ENCODE data around the gene ZBTB7C.

ZBTB7C gene

DNA sequence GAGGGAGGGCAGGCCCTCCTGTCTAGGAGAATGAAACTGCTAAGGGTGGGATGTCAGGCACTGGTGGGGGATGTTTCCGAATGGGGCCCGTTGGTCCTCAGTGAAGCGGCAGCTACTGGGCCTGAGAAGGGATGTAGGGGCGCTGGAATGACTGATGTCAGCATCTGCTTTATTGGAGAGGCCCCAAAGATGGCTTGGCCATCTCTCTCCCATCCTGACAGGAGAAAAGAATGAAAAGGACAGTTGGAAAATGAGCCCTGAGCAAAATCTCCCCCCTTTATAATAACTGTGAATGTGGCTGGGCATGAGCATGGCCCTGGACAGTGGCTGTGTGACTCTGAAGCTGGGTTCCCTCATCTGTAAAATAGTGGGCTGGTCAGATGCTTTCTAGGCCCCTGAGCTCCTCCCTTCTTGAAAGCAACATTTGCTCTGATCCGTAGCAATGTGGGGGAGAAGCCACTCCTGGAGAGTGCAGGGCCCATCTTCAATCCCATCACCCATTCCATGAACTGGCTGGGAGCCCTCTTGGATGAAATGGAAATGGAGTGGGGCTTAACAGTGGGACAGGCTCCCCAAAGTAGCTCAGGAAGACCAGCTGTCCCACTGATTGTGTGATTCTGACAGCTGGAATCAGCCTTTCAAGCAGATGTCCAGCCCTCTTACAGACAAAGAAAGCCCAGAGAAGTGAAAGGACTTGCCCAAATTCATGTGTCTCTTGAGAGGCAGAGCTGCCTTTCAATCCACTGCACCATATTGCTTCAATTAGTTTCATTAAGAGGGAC is 246.0 kb downstream of the ZBTB7C start:
- no peak for DNase-seq (ENCODE audit: low read depth)
- no peak overlapping the region for H3K4me3 ChIP-seq (ENCODE audit: low read depth, low read length)

- H3K4me3 ChIP-seq (ENCODE audit: low read depth, low read length), result peak overlapping the region; percentile 52
- no peak for DNase-seq (ENCODE audit: low read depth)
Measured at GRCh38 chr18:48161911-48162698, 247.1 kb downstream of the ZBTB7C start.

DNA sequence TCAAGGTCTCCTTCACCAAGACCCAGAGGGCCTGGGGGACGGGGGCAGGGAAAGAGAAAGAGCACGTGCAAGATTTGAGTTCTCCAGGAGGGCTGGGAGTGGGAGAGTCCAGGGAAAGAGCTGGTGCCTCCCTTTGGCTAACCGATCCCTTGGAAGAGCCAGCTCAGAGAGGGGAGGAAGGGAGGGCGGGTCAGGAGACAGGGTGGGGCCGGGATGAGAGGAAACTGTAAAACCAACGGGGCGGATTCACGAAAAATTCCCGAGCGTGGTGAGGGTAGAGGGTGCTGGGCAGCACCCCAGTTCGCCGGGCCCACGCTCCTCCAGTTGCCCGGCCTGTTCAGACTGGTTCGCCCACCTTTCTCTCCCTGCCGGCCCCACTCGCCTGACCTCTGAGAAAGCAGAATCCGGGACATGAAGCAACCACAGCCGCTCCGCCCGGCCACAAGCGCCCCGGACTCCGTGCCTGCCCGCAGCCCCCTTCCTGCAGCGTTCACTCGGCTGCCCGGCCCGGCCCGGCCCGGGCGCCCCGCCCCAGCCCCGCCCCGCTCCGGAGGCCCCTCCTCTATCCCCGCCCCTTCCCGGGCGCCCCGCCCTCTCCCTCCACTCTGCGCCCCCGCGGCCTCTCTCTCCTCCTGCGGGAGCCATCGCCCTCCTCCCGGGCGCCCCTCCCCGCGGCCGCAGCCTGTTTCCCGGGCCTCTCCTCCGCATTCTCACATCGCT is 247.8 kb downstream of the ZBTB7C start:
- peak; percentile 29 for DNase-seq (ENCODE audit: low read depth)
- H3K4me3 ChIP-seq (ENCODE audit: low read depth, low read length), result peak overlapping the region; percentile 52

GRCh38 chr18:48160622-48161021 is 248.6 kb downstream of the ZBTB7C start:
- no peak for DNase-seq (ENCODE audit: low read depth)
- H3K4me3 ChIP-seq (ENCODE audit: low read depth, low read length), result no peak overlapping the region

GRCh38 chr18:48159816-48160215 is 249.4 kb downstream of the ZBTB7C start:
- no peak overlapping the region for H3K4me3 ChIP-seq (ENCODE audit: low read depth, low read length)
- no peak for DNase-seq (ENCODE audit: low read depth)

DNA sequence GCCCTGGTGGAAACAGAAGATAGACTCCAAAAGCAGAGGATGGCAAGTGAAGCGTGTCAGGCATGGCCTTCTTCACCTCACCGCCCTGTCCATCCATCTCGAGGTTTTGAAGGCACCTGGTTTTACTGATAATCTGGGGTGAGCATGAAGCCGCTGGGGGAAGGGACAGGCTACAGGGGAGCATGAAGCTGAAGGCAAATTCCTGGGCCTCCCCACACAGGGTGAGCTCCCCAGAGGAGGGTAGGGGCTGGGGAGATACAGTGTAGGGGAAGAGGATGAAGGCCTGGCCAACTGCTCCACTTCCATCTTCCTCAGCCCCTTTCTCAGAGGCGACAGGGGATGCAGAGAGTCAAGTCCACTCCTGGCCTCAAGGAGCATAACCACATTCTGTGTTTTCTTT is 250.5 kb downstream of the ZBTB7C start:
- DNase-seq (ENCODE audit: low read depth), result no peak
- no peak overlapping the region for H3K4me3 ChIP-seq (ENCODE audit: low read depth, low read length)

DNA sequence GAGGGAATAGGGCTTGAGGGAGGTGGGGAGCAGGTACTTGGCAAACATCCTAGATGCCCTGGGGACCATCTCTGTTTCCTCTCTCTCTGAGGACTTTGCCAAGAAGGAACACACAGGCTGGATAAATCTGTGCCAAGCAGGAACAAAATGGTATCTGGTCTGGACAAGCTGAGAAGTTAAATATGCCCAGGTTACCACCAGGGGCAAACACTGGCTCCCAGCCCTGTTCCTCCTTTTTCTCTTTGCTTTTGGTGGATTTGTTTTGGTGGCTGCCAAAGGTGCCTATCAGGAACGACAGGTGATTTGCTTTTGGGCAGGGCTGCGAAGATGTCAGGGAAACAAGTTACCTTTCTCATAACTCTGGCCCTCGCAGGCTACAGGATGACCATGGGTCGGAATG is 251.2 kb downstream of the ZBTB7C start:
- DNase-seq (ENCODE audit: low read depth), result no peak
- no peak overlapping the region for H3K4me3 ChIP-seq (ENCODE audit: low read depth, low read length)

- no peak for DNase-seq (ENCODE audit: low read depth)
- H3K4me3 ChIP-seq (ENCODE audit: low read depth, low read length), result no peak overlapping the region
Measured at GRCh38 chr18:48155856-48156255, 253.3 kb downstream of the ZBTB7C start.

DNA sequence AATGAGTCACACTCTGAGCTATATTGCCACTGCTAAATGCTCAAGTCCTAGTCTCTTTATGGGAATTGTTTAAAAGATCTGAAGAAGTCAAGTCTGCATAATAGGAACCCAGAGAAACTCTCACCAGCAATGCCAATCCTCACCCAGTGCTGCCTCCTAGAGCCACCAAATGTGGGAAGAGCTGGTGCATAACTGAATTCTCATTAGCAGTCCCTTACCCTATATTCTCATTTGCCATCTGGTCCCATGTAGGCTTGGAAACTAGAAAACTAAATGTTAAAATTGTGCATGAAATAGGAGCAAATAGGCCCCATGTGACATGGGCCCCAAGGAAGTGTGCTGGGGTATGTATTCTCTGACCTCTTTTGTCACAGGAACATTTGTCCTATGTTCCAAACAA is 254.4 kb downstream of the ZBTB7C start:
- H3K4me3 ChIP-seq (ENCODE audit: low read depth, low read length), result no peak overlapping the region
- no peak for DNase-seq (ENCODE audit: low read depth)

- DNase-seq (ENCODE audit: low read depth), result no peak
- no peak overlapping the region for H3K4me3 ChIP-seq (ENCODE audit: low read depth, low read length)
Measured at GRCh38 chr18:48153613-48154481, 255.3 kb downstream of the ZBTB7C start.

DNA sequence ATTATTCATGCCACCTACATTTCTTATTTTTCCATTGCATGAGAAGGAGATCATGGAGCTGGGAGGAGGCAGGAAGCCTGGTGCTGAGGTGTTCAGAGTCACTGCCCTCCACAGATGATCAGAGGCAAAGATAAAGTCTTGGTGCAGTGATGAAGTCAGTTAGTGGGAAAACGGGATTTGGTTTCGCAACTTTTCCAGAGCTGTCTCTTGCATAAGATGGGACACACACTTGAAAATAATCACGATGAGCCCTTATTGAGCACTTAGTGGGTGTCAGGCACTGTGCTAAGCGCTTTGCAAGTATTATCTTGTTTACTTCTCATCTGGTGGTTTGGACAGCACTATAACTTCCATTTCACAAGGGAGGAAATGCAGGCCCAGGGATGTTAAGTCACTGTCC is 256.6 kb downstream of the ZBTB7C start:
- DNase-seq (ENCODE audit: low read depth), result no peak
- no peak overlapping the region for H3K4me3 ChIP-seq (ENCODE audit: low read depth, low read length)

DNA sequence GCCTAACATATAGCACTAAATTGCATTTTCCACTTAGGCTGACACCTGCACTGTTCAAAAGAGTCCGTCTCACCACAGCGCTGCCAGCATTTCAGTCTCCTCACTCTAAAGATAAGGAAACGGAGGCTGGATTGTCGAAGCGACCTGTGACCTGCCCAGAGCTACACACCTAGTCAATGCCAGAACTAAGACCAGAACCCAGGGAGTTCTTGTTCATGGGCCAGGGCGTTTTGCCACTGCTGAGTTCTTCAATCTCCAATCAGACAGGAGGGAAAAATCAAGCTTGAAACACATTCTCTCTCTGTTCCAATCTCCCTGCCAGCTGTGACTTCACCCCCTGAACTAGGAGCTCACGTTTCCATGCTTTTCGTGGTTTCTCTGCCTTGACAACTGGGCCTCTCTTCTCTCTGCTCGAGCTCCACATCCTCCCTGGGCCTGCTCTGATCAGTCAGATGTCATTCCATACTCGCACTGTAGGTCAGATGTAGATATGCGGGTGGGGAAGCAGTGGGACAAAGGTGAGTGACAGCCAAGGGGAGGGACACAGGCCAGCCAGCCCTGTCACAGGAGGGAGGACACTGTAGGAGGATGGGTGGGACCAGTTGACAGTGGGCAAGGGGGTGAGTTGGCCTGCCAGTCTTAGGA is 257.6 kb downstream of the ZBTB7C start:
- no peak for DNase-seq (ENCODE audit: low read depth)

GRCh38 chr18:48149020-48149685 is 260.0 kb downstream of the ZBTB7C start:
- H3K4me3 ChIP-seq (ENCODE audit: low read depth, low read length), result no peak overlapping the region
- no peak for DNase-seq (ENCODE audit: low read depth)

More for the DNA sequence above, 257.6 kb downstream of the ZBTB7C start:
- no peak overlapping the region for H3K4me3 ChIP-seq (ENCODE audit: low read depth, low read length)

DNA sequence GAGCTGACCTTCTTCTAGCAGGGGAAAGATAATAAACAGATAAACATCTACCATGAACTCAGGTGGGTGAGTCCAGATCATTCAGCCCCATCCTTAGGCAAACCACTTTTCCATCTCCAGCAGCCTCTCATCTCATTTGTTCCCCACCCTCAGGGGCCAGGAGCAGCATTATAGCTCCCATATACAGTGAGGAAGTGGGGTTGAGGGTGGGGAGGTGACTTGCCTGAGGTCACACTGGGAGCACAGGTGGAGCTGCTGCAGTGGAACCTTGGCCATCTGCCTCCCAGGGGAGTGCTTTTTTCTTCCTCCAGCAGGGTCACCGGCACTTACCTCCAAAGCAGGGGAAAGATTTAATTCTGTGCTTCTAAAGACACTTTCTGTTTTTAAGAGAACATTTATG is 266.2 kb downstream of the ZBTB7C start:
- DNase-seq (ENCODE audit: low read depth), result no peak

DNA sequence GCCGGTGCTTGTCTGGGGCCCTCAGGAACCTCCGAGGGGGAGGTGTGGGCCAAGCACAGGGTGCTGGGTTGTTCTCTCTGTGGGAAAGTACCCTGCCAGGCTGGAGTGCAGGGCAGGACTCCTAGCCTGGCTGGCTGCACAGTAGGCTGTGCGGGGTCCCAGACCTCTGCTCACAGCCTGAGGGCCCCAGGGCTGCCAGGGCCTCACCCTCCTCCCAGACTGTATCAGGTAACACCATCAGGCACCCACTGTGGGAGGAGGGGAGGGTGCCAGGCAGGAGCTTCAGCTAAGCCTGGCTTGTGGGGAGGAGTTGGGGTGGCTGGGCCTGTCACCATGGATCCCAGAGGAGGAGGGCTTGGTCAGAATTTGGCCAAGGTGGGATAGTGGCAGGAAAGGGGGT is 266.8 kb downstream of the ZBTB7C start:
- DNase-seq (ENCODE audit: low read depth), result no peak
- H3K4me3 ChIP-seq (ENCODE audit: low read depth, low read length), result no peak overlapping the region

More for the DNA sequence above, 266.2 kb downstream of the ZBTB7C start:
- H3K4me3 ChIP-seq (ENCODE audit: low read depth, low read length), result no peak overlapping the region

- DNase-seq (ENCODE audit: low read depth), result no peak
- no peak overlapping the region for H3K4me3 ChIP-seq (ENCODE audit: low read depth, low read length)
Measured at GRCh38 chr18:48140731-48141130, 268.5 kb downstream of the ZBTB7C start.

GRCh38 chr18:48139431-48140347 is 269.5 kb downstream of the ZBTB7C start:
- H3K4me3 ChIP-seq (ENCODE audit: low read depth, low read length), result no peak overlapping the region
- DNase-seq (ENCODE audit: low read depth), result no peak

All from skeletal muscle cell (primary cell).